GM12874 (cell line): ENCODE data around the gene HIPK4.

Experiments used
- TF ChIP-seq, protein P1 (sequence below): IDR thresholded peaks from 2 replicates; pipeline ENCODE4 v1.5.1; 2011; ENCODE audit warnings: low read depth, mild to moderate bottlenecking, control low read depth, low read length, moderate library complexity; ENCODE audit not compliant: insufficient read depth

HIPK4 gene

GRCh38 chr19:40336601-40336900 lies 53.4 kb downstream of the HIPK4 start:
- TF ChIP-seq, protein P1, sequence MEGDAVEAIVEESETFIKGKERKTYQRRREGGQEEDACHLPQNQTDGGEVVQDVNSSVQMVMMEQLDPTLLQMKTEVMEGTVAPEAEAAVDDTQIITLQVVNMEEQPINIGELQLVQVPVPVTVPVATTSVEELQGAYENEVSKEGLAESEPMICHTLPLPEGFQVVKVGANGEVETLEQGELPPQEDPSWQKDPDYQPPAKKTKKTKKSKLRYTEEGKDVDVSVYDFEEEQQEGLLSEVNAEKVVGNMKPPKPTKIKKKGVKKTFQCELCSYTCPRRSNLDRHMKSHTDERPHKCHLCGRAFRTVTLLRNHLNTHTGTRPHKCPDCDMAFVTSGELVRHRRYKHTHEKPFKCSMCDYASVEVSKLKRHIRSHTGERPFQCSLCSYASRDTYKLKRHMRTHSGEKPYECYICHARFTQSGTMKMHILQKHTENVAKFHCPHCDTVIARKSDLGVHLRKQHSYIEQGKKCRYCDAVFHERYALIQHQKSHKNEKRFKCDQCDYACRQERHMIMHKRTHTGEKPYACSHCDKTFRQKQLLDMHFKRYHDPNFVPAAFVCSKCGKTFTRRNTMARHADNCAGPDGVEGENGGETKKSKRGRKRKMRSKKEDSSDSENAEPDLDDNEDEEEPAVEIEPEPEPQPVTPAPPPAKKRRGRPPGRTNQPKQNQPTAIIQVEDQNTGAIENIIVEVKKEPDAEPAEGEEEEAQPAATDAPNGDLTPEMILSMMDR, result no peak

- TF ChIP-seq, protein P1, result no peak
These were observed 54.0 kb downstream of the HIPK4 start for GRCh38 chr19:40335855-40336600.

DNA sequence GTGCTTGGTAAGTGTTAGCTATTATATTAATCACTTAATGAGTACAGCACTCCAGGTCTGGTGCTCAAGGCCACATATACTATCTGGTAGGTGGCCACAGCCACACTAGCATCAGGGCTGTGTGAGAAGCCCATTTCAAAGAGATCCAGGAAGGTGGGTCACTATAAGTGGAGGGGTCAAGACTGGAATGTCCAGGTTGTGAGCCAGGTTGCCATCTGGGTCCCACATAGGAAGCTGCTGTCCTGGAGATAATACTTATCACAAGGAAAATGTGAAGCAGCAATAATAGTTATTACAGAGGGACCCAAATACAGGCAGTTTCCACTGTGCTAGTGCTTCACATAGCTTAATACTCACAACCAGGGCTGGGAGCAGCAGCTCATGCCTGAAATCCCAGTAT lies 54.9 kb downstream of the HIPK4 start:
- TF ChIP-seq, protein P1, result no peak

DNA sequence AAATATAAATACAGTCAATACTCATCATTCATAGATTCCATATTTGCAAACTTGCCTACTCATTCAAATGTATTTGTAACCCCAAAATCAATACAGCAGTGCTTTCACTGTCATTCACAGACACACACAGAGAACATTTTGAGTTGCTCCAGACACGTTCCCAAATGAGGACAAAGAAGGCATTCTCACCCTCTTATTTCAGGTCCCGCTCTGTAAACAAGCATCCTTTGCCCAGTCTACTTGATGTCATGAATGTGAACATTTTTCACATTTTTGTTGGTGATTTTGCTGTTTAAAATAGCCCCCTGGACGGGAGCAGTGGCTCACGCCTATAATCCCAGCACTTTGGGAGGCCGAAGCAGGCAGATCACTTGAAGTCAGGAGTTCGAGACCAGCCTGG lies 57.3 kb downstream of the HIPK4 start:
- TF ChIP-seq, protein P1, result no peak

GRCh38 chr19:40331052-40331451 lies 58.9 kb downstream of the HIPK4 start:
- TF ChIP-seq, protein P1, result no peak
